ENCODE measurements around the gene GJD2. TPM values are rescaled to one million over a fixed set of nuclear protein-coding genes. Genes with fewer than 3 reads are reported as not detected.

Gene GJD2
- total and polyA plus RNA-seq, 4 experiments from 2014 or later: not detected

GRCh38 chr15:34717729-34718128, 37.1 kb downstream of the GJD2 start:
- peaks cover 12 to 24% of the 10 kb centered on the region in 2 donors for H3K27me3 Mint-ChIP-seq
- Histone ChIP-seq H3K27me3 (ENCODE audit: insufficient read depth, low read length) (no peaks in the 10 kb centered on the region), H3K27ac (ENCODE audit: low read depth, low read length) (no peak overlapping the region), H3K36me3 (ENCODE audit: insufficient read depth, low read length) (no peaks in the 10 kb centered on the region), H3K9me3 (ENCODE audit: control insufficient read depth in 1 of 2, low read length in 2 of 2) (no peaks in the 10 kb centered on the region), H3K4me1 (ENCODE audit: insufficient read depth, low read length) (no peaks in the 10 kb centered on the region), H3K4me3 (ENCODE audit: low read length in 2 of 2) (no peak overlapping the region)
- DNase-seq: no peak
- ChIA-PET CTCF (ENCODE audit: partially characterized antibody) (no interaction called here), POLR2A (ENCODE audit: partially characterized antibody) (no interaction called here)
- H3K4me3 Mint-ChIP-seq: no peak overlapping the region
- H3K36me3 Mint-ChIP-seq: no peaks in the 10 kb centered on the region
- intact Hi-C loops (cut with micrococcal nuclease): no loop called here
- peaks cover 0 to 2% (median 0%) of the 10 kb centered on the region in 8 donors for H3K9me3 Mint-ChIP-seq
- H3K4me1 Mint-ChIP-seq: peaks cover 0 to 5% (median under 1%) of the 10 kb centered on the region in 4 donors
- no peak overlapping the region for H3K27ac Mint-ChIP-seq

GRCh38 chr15:34716111-34716510, 38.7 kb downstream of the GJD2 start:
- Histone ChIP-seq H3K4me1 (ENCODE audit: insufficient read depth, low read length) (no peaks in the 10 kb centered on the region), H3K9me3 (ENCODE audit: control insufficient read depth in 1 of 2, low read length in 2 of 2) (no peaks in the 10 kb centered on the region), H3K4me3 (ENCODE audit: low read length in 2 of 2) (no peak overlapping the region), H3K27ac (ENCODE audit: low read depth, low read length) (no peak overlapping the region), H3K27me3 (ENCODE audit: insufficient read depth, low read length) (no peaks in the 10 kb centered on the region), H3K36me3 (ENCODE audit: insufficient read depth, low read length) (no peaks in the 10 kb centered on the region)
- ChIA-PET POLR2A (ENCODE audit: partially characterized antibody) (no interaction called here), CTCF (ENCODE audit: partially characterized antibody) (no interaction called here)
- DNase-seq: no peak
- no peaks in the 10 kb centered on the region for H3K36me3 Mint-ChIP-seq
- no peaks in the 10 kb centered on the region for H3K4me1 Mint-ChIP-seq
- H3K9me3 Mint-ChIP-seq: no peaks in the 10 kb centered on the region
- peaks cover 10 to 23% of the 10 kb centered on the region in 2 donors for H3K27me3 Mint-ChIP-seq
- intact Hi-C loops (cut with micrococcal nuclease): no loop called here
- no peak overlapping the region for H3K27ac Mint-ChIP-seq
- H3K4me3 Mint-ChIP-seq: no peak overlapping the region

- Histone ChIP-seq H3K36me3 (ENCODE audit: insufficient read depth, low read length) (no peaks in the 10 kb centered on the region), H3K9me3 (ENCODE audit: control insufficient read depth in 1 of 2, low read length in 2 of 2) (no peaks in the 10 kb centered on the region), H3K4me1 (ENCODE audit: insufficient read depth, low read length) (no peaks in the 10 kb centered on the region), H3K27ac (ENCODE audit: low read depth, low read length) (no peak overlapping the region), H3K27me3 (ENCODE audit: insufficient read depth, low read length) (no peaks in the 10 kb centered on the region), H3K4me3 (ENCODE audit: low read length in 2 of 2) (no peak overlapping the region)
- H3K4me3 Mint-ChIP-seq: no peak overlapping the region
- H3K27ac Mint-ChIP-seq: no peak overlapping the region
- no peak for DNase-seq
- H3K36me3 Mint-ChIP-seq: no peaks in the 10 kb centered on the region
- H3K4me1 Mint-ChIP-seq: no peaks in the 10 kb centered on the region
- intact Hi-C loops (cut with micrococcal nuclease): no loop called here
- H3K27me3 Mint-ChIP-seq: peaks cover 14 to 17% of the 10 kb centered on the region in 2 donors
- H3K9me3 Mint-ChIP-seq: no peaks in the 10 kb centered on the region
- ChIA-PET POLR2A (ENCODE audit: partially characterized antibody) (no interaction called here), CTCF (ENCODE audit: partially characterized antibody) (no interaction called here)
Measured at GRCh38 chr15:34714476-34715121, 40.2 kb downstream of the GJD2 start.

GRCh38 chr15:34713635-34714034, 41.2 kb downstream of the GJD2 start:
- no peak for DNase-seq
- no peak overlapping the region for H3K27ac Mint-ChIP-seq
- Histone ChIP-seq H3K9me3 (ENCODE audit: control insufficient read depth in 1 of 2, low read length in 2 of 2) (no peaks in the 10 kb centered on the region), H3K4me3 (ENCODE audit: low read length in 2 of 2) (no peak overlapping the region), H3K27me3 (ENCODE audit: insufficient read depth, low read length) (no peaks in the 10 kb centered on the region), H3K27ac (ENCODE audit: low read depth, low read length) (no peak overlapping the region), H3K36me3 (ENCODE audit: insufficient read depth, low read length) (no peaks in the 10 kb centered on the region), H3K4me1 (ENCODE audit: insufficient read depth, low read length) (no peaks in the 10 kb centered on the region)
- H3K9me3 Mint-ChIP-seq: no peaks in the 10 kb centered on the region
- H3K4me3 Mint-ChIP-seq: no peak overlapping the region
- intact Hi-C loops (cut with micrococcal nuclease): no loop called here
- peaks cover 15 to 17% of the 10 kb centered on the region in 2 donors for H3K27me3 Mint-ChIP-seq
- CTCF ChIA-PET (ENCODE audit: partially characterized antibody): no interaction called here
- POLR2A ChIA-PET (ENCODE audit: partially characterized antibody): no interaction called here
- H3K4me1 Mint-ChIP-seq: no peaks in the 10 kb centered on the region
- no peaks in the 10 kb centered on the region for H3K36me3 Mint-ChIP-seq

GRCh38 chr15:34709866-34710265, 44.9 kb downstream of the GJD2 start:
- intact Hi-C loops (cut with micrococcal nuclease): no loop called here
- H3K27me3 ChIP-seq (ENCODE audit: insufficient read depth, low read length): no peaks in the 10 kb centered on the region
- H3K9me3 ChIP-seq (ENCODE audit: control insufficient read depth in 1 of 2, low read length in 2 of 2): no peaks in the 10 kb centered on the region
- H3K36me3 ChIP-seq (ENCODE audit: insufficient read depth, low read length): no peaks in the 10 kb centered on the region
- H3K27ac ChIP-seq (ENCODE audit: low read depth, low read length): no peak overlapping the region
- no peak overlapping the region for H3K4me3 ChIP-seq (ENCODE audit: low read length in 2 of 2)
- H3K4me1 ChIP-seq (ENCODE audit: insufficient read depth, low read length): no peaks in the 10 kb centered on the region
- no peaks in the 10 kb centered on the region for H3K4me1 Mint-ChIP-seq
- H3K27me3 Mint-ChIP-seq: peaks cover 14 to 26% of the 10 kb centered on the region in 2 donors
- DNase-seq: no peak
- no peaks in the 10 kb centered on the region for H3K9me3 Mint-ChIP-seq
- ChIA-PET CTCF (ENCODE audit: partially characterized antibody) (no interaction called here), POLR2A (ENCODE audit: partially characterized antibody) (no interaction called here)
- H3K4me3 Mint-ChIP-seq: no peak overlapping the region
- H3K36me3 Mint-ChIP-seq: no peaks in the 10 kb centered on the region
- no peak overlapping the region for H3K27ac Mint-ChIP-seq

- CTCF ChIA-PET (ENCODE audit: partially characterized antibody): no interaction called here
- H3K27ac Mint-ChIP-seq: no peak overlapping the region
- peaks cover 16 to 28% of the 10 kb centered on the region in 2 donors for H3K27me3 Mint-ChIP-seq
Measured at GRCh38 chr15:34708422-34708821, 46.4 kb downstream of the GJD2 start.

GRCh38 chr15:34701536-34701935, 53.3 kb downstream of the GJD2 start:
- Mint-ChIP-seq H3K4me3 (no peak overlapping the region), H3K9me3 (no peaks in the 10 kb centered on the region), H3K27ac (no peak overlapping the region), H3K4me1 (no peaks in the 10 kb centered on the region), H3K36me3 (no peaks in the 10 kb centered on the region), H3K27me3 (peaks cover 9 to 14% of the 10 kb centered on the region in 2 donors)
- DNase-seq: no peak
- no peaks in the 10 kb centered on the region for H3K4me1 ChIP-seq (ENCODE audit: insufficient read depth, low read length)
- no peaks in the 10 kb centered on the region for H3K36me3 ChIP-seq (ENCODE audit: insufficient read depth, low read length)
- ChIA-PET POLR2A (ENCODE audit: partially characterized antibody) (no interaction called here), CTCF (ENCODE audit: partially characterized antibody) (no interaction called here)
- no peaks in the 10 kb centered on the region for H3K9me3 ChIP-seq (ENCODE audit: control insufficient read depth in 1 of 2, low read length in 2 of 2)
- intact Hi-C loops (cut with micrococcal nuclease): no loop called here
- no peak overlapping the region for H3K4me3 ChIP-seq (ENCODE audit: low read length in 2 of 2)
- H3K27ac ChIP-seq (ENCODE audit: low read depth, low read length): no peak overlapping the region
- H3K27me3 ChIP-seq (ENCODE audit: insufficient read depth, low read length): no peaks in the 10 kb centered on the region

More at GRCh38 chr15:34708422-34708821, 46.4 kb downstream of the GJD2 start:
- no peaks in the 10 kb centered on the region for H3K27me3 ChIP-seq (ENCODE audit: insufficient read depth, low read length)
- H3K36me3 ChIP-seq (ENCODE audit: insufficient read depth, low read length): no peaks in the 10 kb centered on the region
- H3K4me3 ChIP-seq (ENCODE audit: low read length in 2 of 2): no peak overlapping the region
- no peaks in the 10 kb centered on the region for H3K4me1 ChIP-seq (ENCODE audit: insufficient read depth, low read length)
- DNase-seq: no peak
- POLR2A ChIA-PET (ENCODE audit: partially characterized antibody): no interaction called here
- Mint-ChIP-seq H3K4me1 (no peaks in the 10 kb centered on the region), H3K9me3 (no peaks in the 10 kb centered on the region), H3K4me3 (no peak overlapping the region), H3K36me3 (no peaks in the 10 kb centered on the region)
- H3K27ac ChIP-seq (ENCODE audit: low read depth, low read length): no peak overlapping the region
- H3K9me3 ChIP-seq (ENCODE audit: control insufficient read depth in 1 of 2, low read length in 2 of 2): no peaks in the 10 kb centered on the region
- intact Hi-C loops (cut with micrococcal nuclease): no loop called here
